D721Med (cell line): Measurements from ENCODE around the gene ZNF606.

ENCODE experiments used
- DNase-seq: peaks from one replicate; pipeline ENCODE4 v3.0.0; 2011; ENCODE audit warnings: low spot score; ENCODE audit not compliant: insufficient read length
- FAIRE-seq: peaks from 2 replicates; lab custom pipeline; 2011; peaks lifted over from hg19 to GRCh38; lab: Jason Lieb, UNC
- CTCF ChIP-seq: IDR thresholded peaks from 2 replicates; pipeline ENCODE4 v1.5.1; 2012; ENCODE audit warnings: mild to moderate bottlenecking, control low read depth; ENCODE audit not compliant: insufficient read depth; ENCODE audit errors: missing control alignments

ZNF606 gene

GRCh38 chr19:58042495-58043340 lies 40.1 kb upstream of the ZNF606 start:
- DNase-seq = no peak
- TF ChIP-seq CTCF = no peak
- FAIRE-seq = no peak

- FAIRE-seq (no peak), DNase-seq (no peak)
- no peak for TF ChIP-seq CTCF
Measured at GRCh38 chr19:58040751-58041525, 38.3 kb upstream of the ZNF606 start.

- DNase-seq (no peak), FAIRE-seq (no peak)
- TF ChIP-seq CTCF = no peak
Measured at GRCh38 chr19:58038688-58039204, 36.1 kb upstream of the ZNF606 start.

- DNase-seq (no peak), FAIRE-seq (no peak)
- TF ChIP-seq CTCF = no peak
Measured at GRCh38 chr19:58037927-58038687, 35.5 kb upstream of the ZNF606 start.

GRCh38 chr19:58035863-58036262 lies 33.2 kb upstream of the ZNF606 start:
- TF ChIP-seq CTCF = no peak
- DNase-seq (no peak), FAIRE-seq (no peak)

- no peak for DNase-seq
- no peak for TF ChIP-seq CTCF
- FAIRE-seq = no peak
Measured at GRCh38 chr19:58034477-58034793, 31.8 kb upstream of the ZNF606 start.
